GM19372 (cell line): ENCODE results near the gene CD300E.
"Not testable (repeated sequence)": the region's sequence is repeated elsewhere in the genome, so short reads cannot be mapped to it uniquely, and the experiment has no call there.

Experiments
- ATAC-seq: cut with Tn5 transposase; IDR thresholded peaks from one replicate; pipeline ENCODE4 v1.9.1; 2021; ENCODE audit warnings: mild to moderate bottlenecking, low read depth, moderate library complexity; ENCODE audit not compliant: unreplicated experiment

The CD300E gene

DNA sequence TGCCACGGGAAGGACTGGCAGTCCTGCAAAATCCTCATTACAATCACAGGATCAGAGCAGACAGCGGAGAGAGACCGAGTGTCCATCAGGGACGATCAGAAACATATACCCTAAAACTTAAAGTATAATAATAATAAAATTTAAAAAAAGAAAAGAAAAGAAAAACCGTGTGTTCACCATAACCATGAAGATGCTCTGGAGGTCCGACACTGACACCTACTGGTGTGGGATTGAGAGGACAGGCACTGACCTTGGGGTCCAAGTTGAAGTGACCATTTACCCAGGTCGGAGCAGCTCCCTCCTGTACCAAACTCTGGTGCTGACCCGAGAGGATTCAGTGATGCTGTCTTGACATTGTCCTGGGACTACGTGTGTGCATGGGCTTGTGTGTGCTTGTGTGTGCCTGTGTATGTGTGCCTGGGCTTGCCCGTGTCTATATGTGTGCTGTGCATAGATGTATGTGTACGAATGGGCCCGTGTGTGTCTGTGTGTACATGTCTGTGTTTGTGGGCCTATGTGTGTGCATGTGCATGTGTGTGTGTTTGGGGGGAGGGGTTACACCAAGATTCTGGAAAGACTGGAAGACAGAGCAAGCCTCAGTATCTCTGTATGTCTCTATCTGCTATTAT is 21.5 kb downstream of the CD300E start:
- no peak for ATAC-seq

- ATAC-seq, result no peak
Observed at GRCh38 chr17:74599448-74599939, 24.0 kb downstream of the CD300E start.

GRCh38 chr17:74599023-74599399 is 24.5 kb downstream of the CD300E start:
- ATAC-seq, result no peak

DNA sequence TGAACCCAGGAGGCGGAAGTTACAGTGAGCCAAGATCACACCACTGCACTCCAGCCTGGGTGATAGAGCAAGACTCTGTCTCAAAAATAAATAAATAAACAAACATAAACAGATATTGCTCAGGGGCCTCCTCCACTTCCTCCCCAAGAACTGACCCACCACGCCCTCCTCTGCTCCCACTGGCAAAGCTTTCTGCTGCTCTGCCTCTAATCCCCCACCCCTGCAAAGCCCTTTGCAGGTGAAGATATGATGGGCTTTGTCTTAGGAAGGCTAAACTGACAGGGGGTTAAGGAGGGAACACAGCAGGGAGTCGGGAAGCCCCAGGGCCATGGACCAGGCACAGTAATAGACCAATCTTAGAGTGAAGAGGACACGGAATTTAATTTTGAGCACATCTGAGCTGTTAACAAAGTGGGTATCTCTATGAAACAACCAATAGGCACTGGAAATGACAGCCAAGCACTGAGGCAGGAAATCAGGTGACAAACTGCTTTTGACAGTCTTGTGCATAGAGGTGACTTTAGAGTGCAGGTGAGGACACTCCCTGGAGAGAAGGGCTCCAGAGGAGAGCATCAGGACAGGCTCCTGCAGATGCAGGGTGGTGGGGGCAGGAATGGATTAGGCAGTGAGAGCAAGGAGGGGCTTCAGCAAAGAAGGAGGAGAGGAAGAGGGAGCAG is 25.1 kb downstream of the CD300E start:
- ATAC-seq, result no peak

- no peak for ATAC-seq
Observed at GRCh38 chr17:74597069-74597790, 26.3 kb downstream of the CD300E start.

DNA sequence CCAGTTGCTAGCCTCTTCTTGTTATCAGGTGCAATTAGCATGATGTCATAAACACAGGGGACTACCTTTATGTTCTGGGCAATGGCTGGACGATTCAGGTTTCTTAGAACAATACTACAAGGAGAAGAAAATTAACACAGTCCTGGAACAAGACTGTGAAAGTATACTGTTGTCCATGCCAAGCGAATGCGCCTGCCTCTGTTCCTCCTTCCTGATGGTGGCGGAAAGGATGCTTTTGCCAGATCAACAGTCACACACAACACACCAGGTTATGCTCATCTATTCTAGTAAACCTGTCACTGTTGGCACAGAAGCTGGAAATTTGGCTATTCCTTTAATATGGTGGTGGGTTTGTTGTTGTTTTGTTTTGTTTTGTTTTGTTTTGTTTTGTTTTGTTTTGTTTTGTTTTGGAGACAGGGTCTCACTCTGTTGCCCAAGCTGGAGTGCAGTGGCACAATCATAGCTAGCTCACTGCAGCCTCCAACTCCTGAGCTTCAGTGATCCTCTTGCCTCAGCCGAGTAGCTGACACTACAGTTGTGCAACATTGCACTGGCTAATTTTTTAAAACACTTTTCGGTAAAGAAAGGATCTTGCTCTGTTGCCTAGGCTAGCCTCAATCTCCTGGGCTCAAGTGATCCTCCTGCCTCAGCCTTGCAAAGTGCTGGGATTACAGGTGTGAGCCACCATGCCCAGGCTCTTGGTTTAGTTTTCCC is 28.3 kb downstream of the CD300E start:
- no peak for ATAC-seq

- ATAC-seq, result no peak
Observed at GRCh38 chr17:74592087-74592990, 31.2 kb downstream of the CD300E start, which contains the start of gene CD300LD. TSS of gene CD300LD (minus strand) at chr17:74592283. CDS start at chr17:74592202, 81 bp downstream.

GRCh38 chr17:74591503-74591902 is 32.0 kb downstream of the CD300E start:
- no peak for ATAC-seq

DNA sequence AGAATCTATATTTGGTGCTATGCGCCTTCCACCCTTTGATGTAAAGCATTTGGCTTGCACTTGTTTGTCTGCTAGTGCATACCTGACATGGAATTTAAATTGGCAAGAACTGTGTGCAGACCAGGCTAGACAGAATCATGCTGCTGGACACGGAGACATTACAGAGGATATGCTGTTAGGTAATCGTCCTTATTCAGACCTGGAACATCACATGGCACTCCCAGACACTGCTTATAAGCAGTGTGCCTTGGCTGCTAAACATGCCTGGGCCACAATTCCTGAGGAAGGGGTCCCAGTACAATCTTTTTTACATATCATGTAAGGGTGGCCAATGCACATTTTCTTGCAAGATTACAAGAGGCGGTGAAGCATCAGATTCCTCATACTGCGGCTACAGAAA is 37.8 kb downstream of the CD300E start:
- no peak for ATAC-seq

DNA sequence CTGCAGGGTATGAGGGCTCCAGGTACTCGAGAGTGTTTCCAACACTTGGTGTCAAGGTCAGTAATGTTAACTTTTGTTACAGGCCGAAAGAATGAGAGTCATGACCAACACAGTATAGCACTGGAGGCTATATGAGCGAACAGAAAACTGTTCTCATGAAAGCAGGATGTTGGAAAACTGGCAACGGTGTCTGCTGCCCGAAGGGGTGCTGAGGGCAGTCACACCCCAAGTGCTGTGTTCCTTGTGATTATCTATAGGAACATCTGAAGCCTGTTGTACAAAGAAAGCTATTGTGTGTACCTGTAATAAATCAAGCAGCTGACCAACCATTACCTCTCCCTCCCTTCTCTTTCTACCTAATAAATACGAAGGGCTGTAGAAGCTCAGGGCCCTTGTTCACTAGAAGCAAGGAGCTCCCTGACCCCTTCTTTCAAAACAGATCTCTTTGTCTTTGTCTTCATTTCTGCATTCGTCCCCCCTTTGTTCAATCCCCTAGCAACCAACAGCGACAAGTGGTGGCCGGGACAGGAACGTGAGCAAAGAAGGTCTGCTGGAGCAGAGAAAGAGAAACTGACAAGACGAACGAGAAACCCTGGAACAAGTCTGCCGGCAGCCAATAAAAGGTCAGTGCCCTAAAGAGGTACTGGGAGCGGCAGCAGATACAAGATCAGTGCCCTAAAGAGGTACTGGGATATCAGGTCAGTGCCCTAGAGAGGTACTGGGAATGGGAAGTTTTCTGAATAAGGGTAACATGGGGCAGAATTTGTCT is 39.1 kb downstream of the CD300E start:
- no peak for ATAC-seq

GRCh38 chr17:74582633-74583032 is 40.9 kb downstream of the CD300E start:
- no peak for ATAC-seq

DNA sequence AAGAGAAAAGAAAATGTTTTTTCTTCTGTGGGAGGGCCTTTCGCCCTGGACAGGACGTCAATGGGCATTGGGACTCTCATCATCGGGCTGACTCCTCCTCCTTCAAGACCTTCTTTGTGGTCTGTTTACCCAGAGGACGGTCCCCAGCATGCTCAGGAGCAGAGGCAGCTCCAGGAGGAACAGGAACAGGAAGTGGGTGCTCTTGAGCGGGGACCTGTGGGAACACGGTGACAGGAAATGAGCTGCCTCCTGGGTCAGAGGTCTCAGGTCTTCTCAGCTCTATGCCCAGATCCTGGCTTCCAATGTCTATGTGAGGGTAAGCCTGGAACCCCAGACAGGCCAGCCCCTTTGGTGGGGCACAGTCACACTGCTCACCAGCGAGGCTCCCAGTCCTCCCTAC is 43.6 kb downstream of the CD300E start:
- ATAC-seq, result no peak

DNA sequence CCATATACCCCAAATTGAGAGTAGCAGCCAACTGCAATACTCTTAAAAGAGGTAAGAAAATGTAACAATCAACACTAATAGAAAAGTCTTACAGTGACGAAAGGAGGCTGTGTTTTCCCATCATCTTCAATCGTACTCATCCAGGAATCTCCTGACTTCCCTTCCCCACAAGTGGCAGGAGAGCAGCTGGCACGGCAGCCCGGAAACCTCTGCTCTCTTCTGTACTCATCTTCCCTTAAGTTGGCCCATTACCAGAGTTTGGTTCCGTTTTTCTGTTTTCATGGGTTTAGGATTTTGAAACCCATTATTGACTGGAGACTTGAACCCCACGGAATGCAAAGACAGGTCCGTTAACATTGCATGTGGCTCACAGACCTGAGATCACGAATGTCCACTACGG is 44.6 kb downstream of the CD300E start:
- no peak for ATAC-seq

- no peak for ATAC-seq
Observed at GRCh38 chr17:74574489-74575142, 48.9 kb downstream of the CD300E start.

- not testable (repeated sequence) for ATAC-seq
Observed at GRCh38 chr17:74573635-74574034, 49.9 kb downstream of the CD300E start.

DNA sequence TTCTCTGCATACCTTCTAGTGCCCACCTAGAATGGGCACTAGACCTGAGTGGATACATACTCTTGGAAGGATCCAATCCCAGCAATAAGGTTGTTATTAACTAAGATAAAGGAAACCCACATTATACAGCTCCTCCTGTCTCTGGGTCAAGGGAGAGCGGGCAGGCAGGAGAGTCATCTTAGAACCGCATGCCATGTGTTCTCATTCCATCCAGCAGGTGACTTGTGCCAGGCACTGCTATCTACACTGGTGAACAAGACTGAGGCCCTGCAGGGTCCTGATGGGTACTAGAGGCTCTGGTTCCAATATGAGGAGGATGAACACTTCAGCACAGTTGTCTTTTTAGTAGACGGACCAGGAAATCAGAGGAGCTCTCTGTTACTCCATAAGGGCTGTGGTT is 50.4 kb downstream of the CD300E start:
- ATAC-seq, result no peak

- no peak for ATAC-seq
Observed at GRCh38 chr17:74571621-74572270, 51.8 kb downstream of the CD300E start.
